UCSD-AML1 (cell line): ENCODE measurements around the gene FBXW11.

Source experiments
- DNase-seq: peaks from one replicate; lab custom pipeline; 2025; ENCODE audit not compliant: unreplicated experiment; lab: John Stamatoyannopoulos, UW

The FBXW11 gene

DNA sequence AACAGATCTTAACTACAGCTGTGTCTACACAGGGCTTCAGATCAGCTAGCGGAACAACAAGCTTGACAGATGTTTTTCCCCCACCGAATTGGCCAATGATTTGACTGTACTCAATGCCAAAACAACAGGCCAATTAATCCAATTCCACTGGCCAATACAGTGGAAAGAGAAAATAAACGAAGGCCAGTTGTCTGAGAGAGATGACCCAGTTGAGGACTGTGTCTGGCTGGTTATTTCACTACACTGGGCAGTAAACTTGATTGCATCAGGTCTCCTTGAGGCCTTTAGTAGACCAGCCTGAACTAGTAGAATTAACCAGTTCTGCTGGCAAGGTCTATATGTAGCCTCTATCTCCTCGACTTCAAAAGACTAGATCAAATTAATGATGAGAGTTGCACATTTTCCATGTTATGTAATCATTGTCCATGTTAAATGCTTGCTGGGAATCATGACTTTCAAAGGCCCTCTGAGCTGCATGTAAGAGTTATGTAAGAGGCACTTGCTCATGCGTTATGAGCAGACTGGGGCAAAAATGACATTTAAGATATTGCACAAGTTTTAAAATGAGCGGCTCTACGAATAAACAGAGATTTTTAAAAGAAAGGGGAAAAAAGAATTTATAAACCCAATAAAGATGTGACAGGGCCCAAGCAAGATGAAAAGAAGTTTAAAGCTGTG lies 192.5 kb downstream of the FBXW11 start:
- DNase-seq: no peak

GRCh38 chr5:171813270-171813669 lies 193.2 kb downstream of the FBXW11 start:
- no peak for DNase-seq
